GM19438 (cell line): ENCODE measurements around the gene ANTXR1.

ENCODE experiments used
- ATAC-seq: cut with Tn5 transposase; IDR thresholded peaks from one replicate; pipeline ENCODE4 v1.9.1; 2021; ENCODE audit warnings: low read depth; ENCODE audit not compliant: unreplicated experiment

ANTXR1 gene

GRCh38 chr2:69089998-69090397 lies 77.0 kb downstream of the ANTXR1 start:
- no peak for ATAC-seq

- ATAC-seq: no peak
Observed at GRCh38 chr2:69090820-69091219, 77.8 kb downstream of the ANTXR1 start.

- ATAC-seq: no peak
Observed at GRCh38 chr2:69092857-69093256, 79.9 kb downstream of the ANTXR1 start.

GRCh38 chr2:69095305-69095704 lies 82.3 kb downstream of the ANTXR1 start:
- no peak for ATAC-seq

- no peak for ATAC-seq
Observed at GRCh38 chr2:69096326-69097095, 83.5 kb downstream of the ANTXR1 start.

GRCh38 chr2:69097148-69097610 lies 84.2 kb downstream of the ANTXR1 start:
- no peak for ATAC-seq

GRCh38 chr2:69097891-69098655 lies 85.1 kb downstream of the ANTXR1 start:
- ATAC-seq: no peak

GRCh38 chr2:69099541-69099940 lies 86.6 kb downstream of the ANTXR1 start:
- ATAC-seq: no peak

- ATAC-seq: no peak
Observed at GRCh38 chr2:69100220-69100723, 87.3 kb downstream of the ANTXR1 start.

- no peak for ATAC-seq
Observed at GRCh38 chr2:69102041-69102593, 89.1 kb downstream of the ANTXR1 start.

- ATAC-seq: no peak
Observed at GRCh38 chr2:69103419-69103818, 90.4 kb downstream of the ANTXR1 start.

GRCh38 chr2:69104261-69104660 lies 91.3 kb downstream of the ANTXR1 start:
- no peak for ATAC-seq

GRCh38 chr2:69109255-69109654 lies 96.3 kb downstream of the ANTXR1 start:
- ATAC-seq: no peak

GRCh38 chr2:69111076-69111475 lies 98.1 kb downstream of the ANTXR1 start:
- no peak for ATAC-seq

GRCh38 chr2:69113627-69114026 lies 100.6 kb downstream of the ANTXR1 start:
- ATAC-seq: no peak

GRCh38 chr2:69114534-69114933 lies 101.6 kb downstream of the ANTXR1 start:
- no peak for ATAC-seq

GRCh38 chr2:69116438-69116837 lies 103.5 kb downstream of the ANTXR1 start:
- no peak for ATAC-seq

- no peak for ATAC-seq
Observed at GRCh38 chr2:69118609-69119008, 105.6 kb downstream of the ANTXR1 start.

- ATAC-seq: no peak
Observed at GRCh38 chr2:69119104-69119894, 106.3 kb downstream of the ANTXR1 start.

- no peak for ATAC-seq
Observed at GRCh38 chr2:69122271-69122670, 109.3 kb downstream of the ANTXR1 start.

- ATAC-seq: no peak
Observed at GRCh38 chr2:69123182-69123581, 110.2 kb downstream of the ANTXR1 start.
